Neural cell (in vitro differentiated cells): ENCODE data around the gene ABCG2.

Experiments used
- CTCF ChIP-seq: fragments of 450-650 bp; IDR thresholded peaks from 2 replicates; pipeline ENCODE4 v1.5.1; 2014; ENCODE audit warnings: antibody characterized with exemption, mild to moderate bottlenecking, moderate library complexity; ENCODE audit not compliant: poor library complexity, severe bottlenecking
- EP300 ChIP-seq: fragments of 450-650 bp; conservative IDR thresholded peaks from 2 replicates; pipeline ENCODE4 v1.6.1; 2014; ENCODE audit warnings: antibody characterized with exemption, mild to moderate bottlenecking, moderate library complexity; ENCODE audit not compliant: poor library complexity, severe bottlenecking
- EZH2 ChIP-seq: fragments of 200-600, 300-800 bp; shearing (Covaris generic), sonication (generic); IDR thresholded peaks from 2 replicates; pipeline ENCODE4 v1.6.1; 2014; ENCODE audit warnings: antibody characterized with exemption, low read length, borderline replicate concordance, mild to moderate bottlenecking; ENCODE audit not compliant: insufficient read depth, poor library complexity, severe bottlenecking
- POLR2AphosphoS5 ChIP-seq: IDR thresholded peaks from 2 replicates; pipeline ENCODE4 v1.6.1; 2012
- TAF1 ChIP-seq: IDR thresholded peaks from 2 replicates; pipeline ENCODE4 v1.6.1; 2012; ENCODE audit warnings: low read depth
- TF ChIP-seq, protein P1 (sequence below): IDR thresholded peaks from 2 replicates; pipeline ENCODE4 v1.6.1; 2012; ENCODE audit warnings: borderline replicate concordance

DNA sequence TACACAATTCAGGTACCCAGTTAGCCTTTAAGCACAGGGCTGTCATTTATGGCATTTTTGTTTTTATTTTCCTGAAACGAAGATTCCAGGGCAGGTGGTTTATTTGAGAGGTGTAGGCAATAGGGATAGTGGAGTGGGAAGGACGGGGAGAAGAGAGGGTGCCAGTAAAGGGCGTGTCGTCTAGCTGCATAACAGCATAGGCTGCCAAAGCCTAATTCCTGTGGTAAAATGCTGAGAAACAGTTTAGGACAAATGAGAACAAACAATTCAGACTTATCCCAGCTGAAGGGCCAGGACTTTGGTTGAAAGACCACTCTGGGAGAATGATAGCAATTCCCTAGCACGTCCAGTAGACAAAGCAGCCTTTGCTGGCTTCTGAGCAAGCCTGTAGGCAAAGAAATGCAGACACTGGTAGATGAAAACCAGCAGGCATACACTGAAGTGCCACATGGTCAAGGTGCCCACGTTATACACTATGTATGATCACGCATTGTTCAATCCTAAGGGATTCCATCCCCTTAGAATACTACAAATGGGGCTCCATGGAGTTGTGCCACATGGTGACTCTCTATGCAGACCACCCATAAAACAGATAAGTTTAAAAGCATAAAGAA lies 80.4 kb downstream of the ABCG2 start:
- TF ChIP-seq CTCF (no peak), TAF1 (no peak), EZH2 (no peak), POLR2AphosphoS5 (no peak), EP300 (no peak)
- TF ChIP-seq, protein P1, sequence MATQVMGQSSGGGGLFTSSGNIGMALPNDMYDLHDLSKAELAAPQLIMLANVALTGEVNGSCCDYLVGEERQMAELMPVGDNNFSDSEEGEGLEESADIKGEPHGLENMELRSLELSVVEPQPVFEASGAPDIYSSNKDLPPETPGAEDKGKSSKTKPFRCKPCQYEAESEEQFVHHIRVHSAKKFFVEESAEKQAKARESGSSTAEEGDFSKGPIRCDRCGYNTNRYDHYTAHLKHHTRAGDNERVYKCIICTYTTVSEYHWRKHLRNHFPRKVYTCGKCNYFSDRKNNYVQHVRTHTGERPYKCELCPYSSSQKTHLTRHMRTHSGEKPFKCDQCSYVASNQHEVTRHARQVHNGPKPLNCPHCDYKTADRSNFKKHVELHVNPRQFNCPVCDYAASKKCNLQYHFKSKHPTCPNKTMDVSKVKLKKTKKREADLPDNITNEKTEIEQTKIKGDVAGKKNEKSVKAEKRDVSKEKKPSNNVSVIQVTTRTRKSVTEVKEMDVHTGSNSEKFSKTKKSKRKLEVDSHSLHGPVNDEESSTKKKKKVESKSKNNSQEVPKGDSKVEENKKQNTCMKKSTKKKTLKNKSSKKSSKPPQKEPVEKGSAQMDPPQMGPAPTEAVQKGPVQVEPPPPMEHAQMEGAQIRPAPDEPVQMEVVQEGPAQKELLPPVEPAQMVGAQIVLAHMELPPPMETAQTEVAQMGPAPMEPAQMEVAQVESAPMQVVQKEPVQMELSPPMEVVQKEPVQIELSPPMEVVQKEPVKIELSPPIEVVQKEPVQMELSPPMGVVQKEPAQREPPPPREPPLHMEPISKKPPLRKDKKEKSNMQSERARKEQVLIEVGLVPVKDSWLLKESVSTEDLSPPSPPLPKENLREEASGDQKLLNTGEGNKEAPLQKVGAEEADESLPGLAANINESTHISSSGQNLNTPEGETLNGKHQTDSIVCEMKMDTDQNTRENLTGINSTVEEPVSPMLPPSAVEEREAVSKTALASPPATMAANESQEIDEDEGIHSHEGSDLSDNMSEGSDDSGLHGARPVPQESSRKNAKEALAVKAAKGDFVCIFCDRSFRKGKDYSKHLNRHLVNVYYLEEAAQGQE, result no peak
